BE2C (cell line): ENCODE data around the gene WDR91.
A peak's percentile ranks its signal among the peaks of the same experiment; 100 is the strongest.
"Not testable (repeated sequence)": the region's sequence is repeated elsewhere in the genome, so short reads cannot be mapped to it uniquely, and the experiment has no call there.

Source experiments
- DNase-seq: peaks from one replicate; pipeline ENCODE4 v3.0.0-alpha.2; 2020
- H3K27me3 ChIP-seq: fragments of 250-450 bp; sonication (Bioruptor Pico); 2 replicates; pipeline ENCODE4 v1.5.1; 2020; ENCODE audit warnings: mild to moderate bottlenecking
- H3K36me3 ChIP-seq: fragments of 250-450 bp; sonication (Bioruptor Pico); 2 replicates; pipeline ENCODE4 v1.5.1; 2020; ENCODE audit warnings: mild to moderate bottlenecking
- H3K4me1 ChIP-seq: fragments of 250-450 bp; sonication (Bioruptor Pico); 2 replicates; pipeline ENCODE4 v1.5.1; 2020
- H3K4me3 ChIP-seq: 2 replicates; pipeline ENCODE4 v1.5.1; 2011; ENCODE audit warnings: low read depth, low read length
- H3K9me3 ChIP-seq: fragments of 250-450 bp; sonication (Bioruptor Pico); 2 replicates; pipeline ENCODE4 v1.5.1; 2020
- TF ChIP-seq, protein P1 (sequence below): IDR thresholded peaks from 2 replicates; pipeline ENCODE4 v1.5.1; 2012; ENCODE audit warnings: mild to moderate bottlenecking, low read depth, low read length

WDR91 gene

DNA sequence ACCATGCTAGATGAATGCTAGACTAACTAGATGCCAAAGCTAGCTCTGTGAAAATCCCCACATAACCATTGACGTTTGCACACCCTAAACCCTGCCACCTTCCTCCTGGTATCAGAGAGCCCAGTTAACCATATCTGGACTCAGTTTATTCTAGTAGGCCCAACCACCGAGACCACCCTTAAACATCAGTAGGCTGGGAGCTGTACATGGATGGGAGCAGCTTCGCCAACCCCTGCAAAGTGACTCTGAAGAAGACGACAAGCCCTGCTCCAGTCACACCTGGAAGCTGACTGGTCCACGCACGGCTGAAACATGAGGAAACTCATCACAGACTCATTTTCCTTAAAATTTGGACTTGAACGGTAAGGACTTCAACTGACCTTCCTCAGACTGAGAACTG is 36.4 kb downstream of the WDR91 start:
- Histone ChIP-seq H3K27me3 (no peaks in the 10 kb centered on the region), H3K36me3 (no peaks in the 10 kb centered on the region), H3K9me3 (no peaks in the 10 kb centered on the region), H3K4me1 (no peaks in the 10 kb centered on the region), H3K4me3 (no peak overlapping the region)
- no peak for DNase-seq
- TF ChIP-seq, protein P1, sequence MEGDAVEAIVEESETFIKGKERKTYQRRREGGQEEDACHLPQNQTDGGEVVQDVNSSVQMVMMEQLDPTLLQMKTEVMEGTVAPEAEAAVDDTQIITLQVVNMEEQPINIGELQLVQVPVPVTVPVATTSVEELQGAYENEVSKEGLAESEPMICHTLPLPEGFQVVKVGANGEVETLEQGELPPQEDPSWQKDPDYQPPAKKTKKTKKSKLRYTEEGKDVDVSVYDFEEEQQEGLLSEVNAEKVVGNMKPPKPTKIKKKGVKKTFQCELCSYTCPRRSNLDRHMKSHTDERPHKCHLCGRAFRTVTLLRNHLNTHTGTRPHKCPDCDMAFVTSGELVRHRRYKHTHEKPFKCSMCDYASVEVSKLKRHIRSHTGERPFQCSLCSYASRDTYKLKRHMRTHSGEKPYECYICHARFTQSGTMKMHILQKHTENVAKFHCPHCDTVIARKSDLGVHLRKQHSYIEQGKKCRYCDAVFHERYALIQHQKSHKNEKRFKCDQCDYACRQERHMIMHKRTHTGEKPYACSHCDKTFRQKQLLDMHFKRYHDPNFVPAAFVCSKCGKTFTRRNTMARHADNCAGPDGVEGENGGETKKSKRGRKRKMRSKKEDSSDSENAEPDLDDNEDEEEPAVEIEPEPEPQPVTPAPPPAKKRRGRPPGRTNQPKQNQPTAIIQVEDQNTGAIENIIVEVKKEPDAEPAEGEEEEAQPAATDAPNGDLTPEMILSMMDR, result no peak

DNA sequence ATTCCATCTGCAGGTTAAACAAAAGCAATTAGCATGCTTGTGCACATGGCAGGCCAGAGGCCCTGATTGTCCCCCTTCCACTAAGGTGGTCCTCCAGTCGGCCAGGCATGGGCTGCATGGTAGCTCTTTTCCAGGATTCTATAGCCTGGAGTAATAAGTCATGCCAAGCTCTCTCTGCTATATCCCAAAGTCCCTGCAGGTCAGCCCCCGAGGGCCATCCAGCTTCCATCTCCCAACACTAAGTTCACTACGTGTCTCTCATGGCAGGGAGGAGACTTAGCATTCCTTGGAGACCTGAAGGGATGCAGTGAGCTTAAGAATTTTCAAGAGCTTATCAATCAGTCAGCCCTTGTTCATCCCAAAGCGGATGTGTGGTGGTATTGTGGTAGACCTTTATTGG is 37.4 kb downstream of the WDR91 start:
- H3K9me3 ChIP-seq, H3K36me3 ChIP-seq, H3K4me3 ChIP-seq, H3K4me1 ChIP-seq, H3K27me3 ChIP-seq, DNase-seq: not testable (repeated sequence)

DNA sequence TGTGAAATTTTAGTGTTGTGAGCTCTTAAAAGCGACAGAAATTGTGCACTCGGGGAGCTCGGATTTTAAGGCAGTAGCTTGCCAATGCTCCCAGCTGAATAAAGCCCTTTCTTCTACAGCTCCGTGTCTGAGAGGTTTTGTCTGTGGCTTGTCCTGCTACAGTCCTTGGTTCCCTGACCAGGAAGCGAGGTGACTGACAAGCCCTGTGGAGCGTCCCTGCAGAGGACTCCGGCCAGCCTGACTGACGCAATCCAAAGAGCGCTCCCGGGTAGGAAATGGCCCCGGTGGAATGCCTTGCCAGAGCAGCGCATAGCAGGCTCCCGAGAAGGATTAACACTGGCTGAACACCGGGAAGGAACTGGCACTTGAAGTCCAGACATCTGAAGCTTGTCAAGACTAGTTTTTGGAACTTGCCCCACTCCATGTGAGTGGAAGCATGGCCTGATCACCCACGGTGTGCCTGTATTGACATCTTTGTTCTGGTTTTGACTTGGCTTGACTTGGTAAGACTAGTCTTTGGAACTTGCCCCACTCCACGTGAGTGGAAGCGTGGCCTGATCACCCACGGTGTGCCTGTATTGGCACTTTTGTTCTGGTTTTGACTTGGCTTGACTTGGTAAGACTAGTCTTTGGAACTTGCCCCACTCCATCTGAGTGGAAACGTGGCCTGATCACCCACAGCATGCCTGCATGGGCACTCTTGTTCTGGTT is 39.6 kb downstream of the WDR91 start:
- H3K9me3 ChIP-seq, H3K27me3 ChIP-seq, H3K4me1 ChIP-seq, H3K4me3 ChIP-seq, DNase-seq: not testable (repeated sequence)
- H3K36me3 ChIP-seq, result peaks cover 22% of the 10 kb centered on the region

DNA sequence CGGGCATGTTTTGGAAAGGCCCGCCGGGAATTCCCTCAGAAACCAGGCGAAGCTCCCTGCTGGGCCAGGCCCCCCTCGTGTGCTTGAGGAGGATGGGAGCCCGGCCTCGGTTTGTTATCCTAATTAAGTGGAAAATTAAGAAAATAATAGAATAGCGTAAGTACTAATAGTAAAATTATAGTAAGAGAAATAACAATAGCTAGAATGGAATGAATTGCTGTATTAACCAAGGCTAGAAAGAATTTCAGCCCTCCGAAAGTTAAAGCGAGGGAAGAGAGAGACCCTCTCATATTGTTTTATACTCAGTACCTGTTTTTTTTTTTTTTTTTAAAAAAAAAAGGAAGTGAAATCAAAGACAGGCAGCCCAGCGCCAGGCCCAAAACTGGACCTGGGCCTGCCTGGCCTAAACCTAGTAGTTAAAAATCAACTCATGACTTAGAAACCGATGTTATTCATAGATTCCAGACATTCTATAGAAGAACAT is 40.3 kb downstream of the WDR91 start:
- DNase-seq, H3K9me3 ChIP-seq, H3K4me1 ChIP-seq, H3K27me3 ChIP-seq: not testable (repeated sequence)
- H3K4me3 ChIP-seq, result peak overlapping the region; percentile 95
- H3K36me3 ChIP-seq, result peaks cover 28% of the 10 kb centered on the region

DNA sequence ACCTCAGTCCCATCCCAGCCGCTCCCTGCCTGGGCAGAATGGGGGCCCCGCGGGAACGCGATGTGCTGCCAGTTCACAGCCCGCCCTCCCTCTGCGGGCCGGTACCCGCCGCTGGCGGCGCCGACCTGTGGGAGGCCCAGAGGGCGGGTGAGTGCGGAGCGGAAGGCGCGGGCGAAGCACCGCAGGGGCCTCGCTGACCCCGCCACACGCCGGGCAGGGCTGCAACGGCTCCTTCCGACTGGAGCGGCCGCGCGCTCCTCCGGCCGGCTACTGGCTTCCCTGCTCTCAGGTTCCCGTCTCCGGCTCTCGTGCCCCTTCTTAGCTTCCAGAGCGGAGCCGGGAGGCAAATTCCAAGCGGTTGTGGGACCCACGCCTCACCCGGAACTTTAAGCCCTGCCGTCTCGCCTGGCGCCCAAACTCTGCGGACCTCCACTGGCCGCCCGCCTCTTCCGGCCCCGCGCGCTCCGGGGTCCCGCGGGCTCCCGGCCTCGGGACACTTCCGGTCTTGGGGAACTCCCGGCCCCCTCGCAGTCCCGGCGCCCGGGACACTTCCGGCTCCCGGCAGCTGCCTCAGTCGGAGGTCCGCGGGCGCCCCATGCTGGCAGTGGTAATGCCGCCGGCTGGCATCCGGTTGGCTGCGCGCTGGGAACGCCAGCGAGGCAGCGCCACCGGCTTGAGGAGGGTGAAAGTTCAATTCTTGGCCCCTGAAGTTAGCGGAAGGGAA is 40.9 kb downstream of the WDR91 start, which contains the start of gene CYREN:
CYREN (minus strand) TSS at position 434 of the 724 bp plus-strand sequence. CDS start 1,785 bp downstream, outside the sequence.
- Histone ChIP-seq H3K4me1 (no peaks in the 10 kb centered on the region), H3K9me3 (no peaks in the 10 kb centered on the region), H3K36me3 (peaks cover 34% of the 10 kb centered on the region), H3K4me3 (peak within 1 kb of the TSS; percentile 95), H3K27me3 (no peaks in the 10 kb centered on the region)
- peak; percentile 98 for DNase-seq
- TF ChIP-seq, protein P1, result peak; percentile 65

DNA sequence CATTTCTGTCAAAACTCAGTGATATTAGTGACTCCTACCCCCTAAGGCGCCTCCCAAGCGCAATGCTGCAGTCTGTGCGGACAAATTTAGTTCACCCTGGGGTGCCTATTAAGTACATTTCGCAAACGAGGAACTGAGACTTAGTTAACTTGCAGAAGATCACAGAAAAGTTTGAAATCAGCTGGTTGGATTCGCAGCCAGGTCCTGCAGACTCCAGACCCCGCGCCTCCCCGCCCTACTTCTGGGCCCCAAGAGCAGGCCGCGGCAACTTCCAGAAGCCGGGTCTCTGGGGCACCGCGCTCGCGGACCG is 41.4 kb downstream of the WDR91 start:
- H3K4me1 ChIP-seq, result no peaks in the 10 kb centered on the region
- H3K9me3 ChIP-seq, result no peaks in the 10 kb centered on the region
- H3K27me3 ChIP-seq, result no peaks in the 10 kb centered on the region
- TF ChIP-seq, protein P1, result no peak
- DNase-seq, result no peak
- H3K4me3 ChIP-seq, result peak overlapping the region; percentile 95
- H3K36me3 ChIP-seq, result peaks cover 36% of the 10 kb centered on the region

DNA sequence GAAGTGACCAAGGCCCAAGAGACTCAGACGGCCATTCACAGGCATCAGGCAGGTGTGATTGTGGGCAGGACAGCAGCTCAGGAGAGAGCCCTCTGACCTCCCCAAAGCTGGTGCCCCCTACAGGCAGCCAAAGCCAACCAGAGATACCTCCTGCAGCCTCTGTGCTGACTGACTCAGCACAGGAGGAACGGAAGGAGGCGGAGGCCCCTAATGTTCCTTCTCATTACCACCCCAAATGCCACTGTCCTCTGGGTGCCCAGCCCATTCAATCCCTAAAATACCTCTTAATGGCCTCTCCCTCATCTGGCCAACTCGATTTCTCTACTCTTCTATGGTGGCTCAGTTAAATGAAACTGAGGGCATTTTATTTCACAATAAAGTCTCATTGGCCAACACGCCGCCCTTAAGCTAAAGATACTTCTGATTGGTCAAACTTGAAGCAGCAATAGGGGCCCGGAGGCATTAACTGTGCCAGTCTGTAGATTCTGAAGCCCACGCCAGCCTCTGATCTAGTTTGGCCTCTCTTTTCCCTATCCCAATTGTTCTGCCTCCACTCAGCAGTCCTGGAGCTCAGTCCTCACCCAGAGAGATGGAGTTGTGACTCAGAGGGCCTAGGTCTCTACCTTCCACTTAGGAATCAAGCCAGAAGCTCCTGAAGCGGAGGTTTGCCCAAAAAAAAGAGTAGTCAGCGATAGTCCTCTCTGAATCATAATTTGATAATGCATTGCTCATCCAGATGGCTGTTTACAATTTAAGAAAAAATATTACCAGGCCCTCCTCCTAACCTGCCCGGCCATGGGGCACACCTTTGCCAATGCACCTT is 42.0 kb downstream of the WDR91 start:
- TF ChIP-seq, protein P1, result peak; percentile 61
- DNase-seq, result peak; percentile 59
- Histone ChIP-seq H3K4me1 (no peaks in the 10 kb centered on the region), H3K36me3 (peaks cover 41% of the 10 kb centered on the region), H3K9me3 (no peaks in the 10 kb centered on the region), H3K27me3 (no peaks in the 10 kb centered on the region), H3K4me3 (peak overlapping the region; percentile 95)
